CD4-positive, alpha-beta T cell (primary cell): ENCODE results near the gene SUPT7L. TPM values are rescaled to one million over a fixed set of nuclear protein-coding genes. Genes with fewer than 3 reads are reported as not detected.

Experiments
- ATAC-seq: fragments of 200-7000 bp; cut with Tn5 transposase; one replicate; pipeline ENCODE4 v1.10.0; 2022; ENCODE audit warnings: mild to moderate bottlenecking; ENCODE audit not compliant: poor library complexity
- CTCF ChIA-PET: fragments of 350-600 bp; sonication (Branson Sonifier 250); formaldehyde crosslinking; loops from one replicate; lab custom pipeline; 2021; ENCODE audit warnings: antibody characterized with exemption, inconsistent platforms; lab: Charles Lee
- POLR2A ChIA-PET: fragments of 350-600 bp; sonication (Branson Sonifier 250); formaldehyde crosslinking; loops from one replicate; lab custom pipeline; 2021; ENCODE audit warnings: antibody characterized with exemption, inconsistent platforms; lab: Charles Lee
- DNase-seq, 14 experiments: peaks; one replicate each; pipeline ENCODE4 v3.0.0-alpha.2; 2013 to 2020; ENCODE audit warnings: mixed read lengths in 2 of 14
- H3K27ac ChIP-seq, 2 donors: one replicate each; pipeline versions ENCODE4 v1.5.1 to v1.7.0; 2013; ENCODE audit warnings: low read length in 2 of 2, low read depth in 1 of 2, mild to moderate bottlenecking in 1 of 2
- H3K27me3 ChIP-seq, 2 experiments: 1 replicate in 1 of 2; 2 replicates in 1 of 2; pipeline versions ENCODE4 v1.6.1 to v1.7.0; 2013; ENCODE audit warnings: low read length in 2 of 2, control low read depth in 1 of 2, mild to moderate bottlenecking in 1 of 2, moderate library complexity in 1 of 2; ENCODE audit not compliant: insufficient read depth in 2 of 2, control insufficient read depth in 1 of 2
- H3K36me3 ChIP-seq: one replicate; pipeline ENCODE4 v1.6.1; 2013; ENCODE audit warnings: low read length, control low read depth; ENCODE audit not compliant: insufficient read depth
- H3K4me1 ChIP-seq: one replicate; pipeline ENCODE4 v1.6.1; 2013; ENCODE audit warnings: low read length, control low read depth; ENCODE audit not compliant: insufficient read depth
- H3K4me3 ChIP-seq: one replicate; pipeline ENCODE4 v1.5.1; 2013; ENCODE audit warnings: mild to moderate bottlenecking, low read length, moderate library complexity
- H3K9me3 ChIP-seq, 2 experiments: 1 replicate in 1 of 2; 2 replicates in 1 of 2; pipeline versions ENCODE4 v1.6.1 to v1.7.0; 2013; ENCODE audit warnings: low read length in 2 of 2, mild to moderate bottlenecking in 2 of 2, control low read depth in 1 of 2, moderate library complexity in 1 of 2; ENCODE audit not compliant: control insufficient read depth in 1 of 2, insufficient read depth in 1 of 2
- H3K27ac Mint-ChIP-seq: one replicate; pipeline ENCODE4 v1.8.0; 2020; ENCODE audit warnings: mixed read lengths
- H3K27me3 Mint-ChIP-seq: one replicate; pipeline ENCODE4 v1.8.0; 2021; ENCODE audit warnings: mixed read lengths
- H3K36me3 Mint-ChIP-seq: one replicate; pipeline ENCODE4 v1.8.0; 2021; ENCODE audit warnings: low read depth, mixed read lengths
- H3K4me1 Mint-ChIP-seq: one replicate; pipeline ENCODE4 v1.8.0; 2021; ENCODE audit warnings: low read depth, mixed read lengths
- H3K4me3 Mint-ChIP-seq: one replicate; pipeline ENCODE4 v1.8.0; 2020; ENCODE audit warnings: mild to moderate bottlenecking, mixed read lengths
- H3K9me3 Mint-ChIP-seq: one replicate; pipeline ENCODE4 v1.8.0; 2020; ENCODE audit warnings: mixed read lengths
- CTCF ChIP-seq: fragments of 200-600 bp; IDR thresholded peaks from one replicate; pipeline ENCODE4 v1.8.0; 2022; ENCODE audit warnings: antibody characterized with exemption, mild to moderate bottlenecking
- intact Hi-C, 2 experiments: fragments of 100-400 bp; cut with DNase I in 1 of 2; cut with micrococcal nuclease in 1 of 2; formaldehyde crosslinking; loops; one replicate each; pipeline versions ENCODE4 v1.15.1 to v1.9.0; 2023 to 2025; cut with DNase I, micrococcal nuclease
- total RNA-seq, 174 experiments: library from RNA in 2 of 174; stranded (reverse) in 2 of 174; gene quantifications; one replicate each; pipeline ENCODE4 v1.2.3 and lab custom pipeline; 2021 to 2026

Gene SUPT7L
- total RNA-seq, 2 experiments from 2014 or later: 48.5 to 52.2 TPM

GRCh38 chr2:27615316-27615715, 48.1 kb downstream of the SUPT7L start:
- H3K4me1 ChIP-seq: no peaks in the 10 kb centered on the region
- no peak overlapping the region for H3K27ac Mint-ChIP-seq
- POLR2A ChIA-PET: no interaction called here
- no peaks in the 10 kb centered on the region for H3K9me3 Mint-ChIP-seq
- no peaks in the 10 kb centered on the region for H3K27me3 ChIP-seq
- H3K27me3 Mint-ChIP-seq: no peaks in the 10 kb centered on the region
- no peak overlapping the region for H3K27ac ChIP-seq
- no peak for TF ChIP-seq CTCF
- intact Hi-C loops: no loop called here
- no peak overlapping the region for H3K4me3 Mint-ChIP-seq
- no peaks in the 10 kb centered on the region for H3K4me1 Mint-ChIP-seq
- no peak for ATAC-seq
- CTCF ChIA-PET: interaction anchor here (1.2 kb wide), 1 partner anchor 10 kb away, joined by 3 read pairs; no protein-coding TSS in a partner anchor
- DNase-seq: no peak
- no peak overlapping the region for H3K4me3 ChIP-seq
- peaks cover 85% of the 10 kb centered on the region for H3K36me3 ChIP-seq
- peaks cover 86% of the 10 kb centered on the region for H3K36me3 Mint-ChIP-seq
- no peaks in the 10 kb centered on the region for H3K9me3 ChIP-seq

- DNase-seq: no peak
- POLR2A ChIA-PET: interaction anchor here (1.0 kb wide), 1 partner anchor 27 kb away, joined by 3 read pairs; no protein-coding TSS in a partner anchor
- H3K27ac ChIP-seq: no peak overlapping the region
- H3K9me3 ChIP-seq: no peaks in the 10 kb centered on the region
- no peaks in the 10 kb centered on the region for H3K27me3 ChIP-seq
- H3K4me1 ChIP-seq: no peaks in the 10 kb centered on the region
- Mint-ChIP-seq H3K36me3 (peaks cover 85% of the 10 kb centered on the region), H3K27ac (no peak overlapping the region), H3K9me3 (no peaks in the 10 kb centered on the region), H3K4me1 (no peaks in the 10 kb centered on the region), H3K27me3 (no peaks in the 10 kb centered on the region), H3K4me3 (no peak overlapping the region)
- TF ChIP-seq CTCF: no peak
- CTCF ChIA-PET: no interaction called here
- peaks cover 87% of the 10 kb centered on the region for H3K36me3 ChIP-seq
- ATAC-seq: no peak
- intact Hi-C loops: no loop called here
- H3K4me3 ChIP-seq: no peak overlapping the region
Measured at GRCh38 chr2:27613985-27614384, 49.4 kb downstream of the SUPT7L start.

GRCh38 chr2:27606611-27607010, 56.8 kb downstream of the SUPT7L start:
- H3K9me3 ChIP-seq: no peaks in the 10 kb centered on the region
- Mint-ChIP-seq H3K27ac (no peak overlapping the region), H3K9me3 (no peaks in the 10 kb centered on the region), H3K36me3 (peaks cover 85% of the 10 kb centered on the region), H3K27me3 (no peaks in the 10 kb centered on the region), H3K4me3 (no peak overlapping the region), H3K4me1 (no peaks in the 10 kb centered on the region)
- no peak overlapping the region for H3K27ac ChIP-seq
- ChIA-PET CTCF (no interaction called here), POLR2A (no interaction called here)
- H3K36me3 ChIP-seq: peaks cover 85% of the 10 kb centered on the region
- TF ChIP-seq CTCF: no peak
- intact Hi-C loops: no loop called here
- DNase-seq: no peak
- no peak overlapping the region for H3K4me3 ChIP-seq
- H3K4me1 ChIP-seq: no peaks in the 10 kb centered on the region
- ATAC-seq: no peak
- H3K27me3 ChIP-seq: no peaks in the 10 kb centered on the region

Other genes with a start within 250 kb of the SUPT7L start
- 100 to 1,000 TPM; 169 to 181 TPM for gene NRBP1, start 235.0 kb downstream of the SUPT7L start, total RNA-seq
- 10 to 100 TPM; 11.5 to 12.8 TPM for gene KRTCAP3, start 221.2 kb downstream of the SUPT7L start, total RNA-seq
- gene IFT172, start 173.9 kb downstream of the SUPT7L start, total RNA-seq: 10 to 100 TPM; 13.3 to 14.4 TPM
- not detected for gene FNDC4, start 168.4 kb downstream of the SUPT7L start, total RNA-seq
- not detected for gene GCKR, start 166.8 kb downstream of the SUPT7L start, total RNA-seq
- gene ZNF512, start 80.6 kb downstream of the SUPT7L start, total RNA-seq: 10 to 100 TPM; 13.6 to 14.1 TPM
- under 1 TPM; 0.47 to 0.91 TPM for gene CCDC121, start 34.6 kb downstream of the SUPT7L start, total RNA-seq
- 10 to 100 TPM; 24.6 to 28.1 TPM for gene GPN1, start 34.6 kb downstream of the SUPT7L start, total RNA-seq
- 10 to 100 TPM; 14.2 to 15.3 TPM for gene SLC4A1AP, start 275 bp upstream of the SUPT7L start, total RNA-seq
- 10 to 100 TPM; 33.1 to 37.2 TPM for gene MRPL33, start 108.1 kb upstream of the SUPT7L start, total RNA-seq
- gene RBKS, start 226.8 kb upstream of the SUPT7L start, total RNA-seq: 1 to 10 TPM; 2.6 to 3.0 TPM
- 10 to 100 TPM; 29.2 to 32.8 TPM for gene BABAM2, start 227.1 kb upstream of the SUPT7L start, total RNA-seq